ENCODE data around the gene PSD2. TPM values are rescaled to one million over a fixed set of nuclear protein-coding genes. Genes with fewer than 3 reads are reported as not detected.

PSD2 gene
- total RNA-seq, 1 donor from 2014 or later = not detected

DNA sequence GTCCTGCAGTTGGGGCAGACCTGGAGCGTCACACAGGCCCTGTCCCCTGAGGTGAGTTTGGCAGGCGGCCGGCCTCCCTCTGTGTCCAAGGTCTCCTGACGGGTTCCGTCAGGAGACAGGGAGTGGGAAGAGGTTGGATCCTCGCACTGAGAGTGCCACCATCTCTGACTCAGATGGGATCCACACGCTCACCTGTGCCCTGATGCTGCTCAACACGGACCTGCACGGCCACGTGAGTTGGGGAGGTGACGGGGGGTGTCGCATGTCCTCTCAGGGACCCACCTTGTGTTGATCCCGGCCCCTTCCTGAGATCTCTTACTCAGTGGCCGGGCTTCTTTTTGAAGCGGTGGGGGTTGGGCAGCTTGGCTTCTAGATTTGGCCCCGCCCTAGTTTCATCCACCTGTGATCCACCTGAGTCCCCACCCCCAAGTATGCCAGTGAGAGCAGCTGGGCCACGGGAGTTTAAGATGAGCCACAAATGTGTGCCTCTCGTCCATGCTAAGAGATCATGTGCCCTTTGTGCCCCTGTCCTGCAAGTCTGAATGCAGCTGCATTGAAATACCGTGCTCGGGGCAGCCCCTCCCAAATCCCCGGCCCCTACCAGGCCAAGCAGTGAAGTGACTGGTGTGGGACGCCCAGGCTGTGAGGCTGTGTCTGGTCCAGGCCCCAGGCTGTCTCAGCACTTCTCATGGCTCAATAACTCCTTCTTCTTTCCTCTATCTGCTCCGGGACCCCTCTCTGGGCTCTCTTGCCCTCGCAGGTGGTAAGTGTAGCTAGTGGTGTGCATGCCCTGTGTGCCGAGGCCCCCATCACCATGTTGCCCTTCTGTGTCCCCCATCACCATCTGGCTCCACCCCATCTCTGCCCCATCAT, 27.2 kb downstream of the PSD2 start:
- H3K36me3 ChIP-seq = no peaks in the 10 kb centered on the region
- no peak for TF ChIP-seq CTCF (IDR thresholded peaks at IDR 0.05)
- no peak overlapping the region for H3K4me3 ChIP-seq
- intact Hi-C loops (cut with DNase I) = no loop called here
- no peak overlapping the region for H3K27ac ChIP-seq
- H3K9me3 ChIP-seq = peaks cover 0 to 3% of the 10 kb centered on the region in 2 donors
- no peak for DNase-seq (ENCODE audit: low spot score in 2 of 2)
- H3K4me1 ChIP-seq = no peaks in the 10 kb centered on the region
- H3K27me3 ChIP-seq = no peaks in the 10 kb centered on the region

DNA sequence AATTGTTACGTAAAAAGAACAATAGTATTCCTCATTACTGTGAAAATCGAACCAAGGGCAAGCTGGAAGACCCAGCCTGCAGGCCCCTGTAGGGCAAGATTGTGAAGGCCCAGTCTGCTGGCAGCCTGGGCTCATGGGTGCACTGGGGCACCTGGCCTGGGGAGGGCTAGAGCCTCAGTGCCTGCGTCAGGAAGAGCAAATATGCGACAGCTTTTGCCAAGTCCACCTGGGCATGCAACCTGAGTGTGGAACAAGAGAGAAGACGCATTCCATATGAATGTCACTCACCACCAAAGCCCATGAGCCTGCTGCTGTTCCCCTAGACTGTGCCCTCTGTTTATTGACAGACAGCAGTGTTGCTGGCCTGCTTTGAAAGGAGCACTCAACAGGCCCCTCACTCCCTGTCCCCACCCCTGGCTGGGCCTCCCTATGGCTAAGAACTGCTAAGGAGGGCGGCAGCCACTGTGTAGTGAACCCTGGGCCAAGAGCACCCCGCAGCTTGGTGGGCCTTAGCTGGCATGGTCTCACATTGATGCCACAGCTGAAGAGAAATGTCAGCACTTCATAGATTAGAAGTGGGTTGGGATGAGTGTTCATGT, 28.2 kb downstream of the PSD2 start:
- no peak for TF ChIP-seq CTCF (IDR thresholded peaks at IDR 0.05)
- H3K4me3 ChIP-seq = no peak overlapping the region
- intact Hi-C loops (cut with DNase I) = no loop called here
- H3K36me3 ChIP-seq = no peaks in the 10 kb centered on the region
- no peak for DNase-seq (ENCODE audit: low spot score in 2 of 2)
- no peaks in the 10 kb centered on the region for H3K4me1 ChIP-seq
- H3K9me3 ChIP-seq = no peaks in the 10 kb centered on the region
- no peaks in the 10 kb centered on the region for H3K27me3 ChIP-seq
- H3K27ac ChIP-seq = no peak overlapping the region

DNA sequence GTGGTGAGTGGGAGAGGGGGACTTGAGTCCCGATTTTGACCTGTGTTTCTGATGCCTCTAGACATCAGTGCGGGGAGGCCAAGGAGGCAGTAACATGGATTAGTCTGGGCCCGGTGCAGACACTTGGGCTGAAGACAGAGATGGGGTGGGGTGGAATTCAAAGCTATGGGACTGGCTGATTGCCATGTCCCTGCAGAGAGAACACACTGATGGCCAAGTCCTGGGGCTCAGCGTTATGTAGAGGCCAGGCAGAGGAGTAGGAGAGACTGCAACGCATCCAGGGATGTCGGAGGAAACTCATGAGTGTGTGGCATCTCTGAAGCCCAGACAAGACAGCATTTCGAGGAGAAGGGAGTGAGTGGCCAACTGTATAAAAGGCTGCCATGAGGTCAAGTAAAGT, 30.1 kb downstream of the PSD2 start:
- no peak for TF ChIP-seq CTCF (IDR thresholded peaks at IDR 0.05)
- no peaks in the 10 kb centered on the region for H3K9me3 ChIP-seq

GRCh38 chr5:139828207-139828895, 32.7 kb downstream of the PSD2 start:
- intact Hi-C loops (cut with DNase I) = no loop called here
- TF ChIP-seq CTCF (IDR thresholded peaks at IDR 0.05) = no peak
- H3K36me3 ChIP-seq = no peaks in the 10 kb centered on the region
- no peaks in the 10 kb centered on the region for H3K4me1 ChIP-seq
- no peaks in the 10 kb centered on the region for H3K27me3 ChIP-seq
- H3K27ac ChIP-seq = no peak overlapping the region
- H3K4me3 ChIP-seq = no peak overlapping the region
- DNase-seq (ENCODE audit: low spot score in 2 of 2) = no peak
- H3K9me3 ChIP-seq = no peaks in the 10 kb centered on the region

More for the DNA sequence above, 30.1 kb downstream of the PSD2 start:
- no peaks in the 10 kb centered on the region for H3K27me3 ChIP-seq
- no peak for DNase-seq (ENCODE audit: low spot score in 2 of 2)
- H3K27ac ChIP-seq = no peak overlapping the region
- H3K4me3 ChIP-seq = no peak overlapping the region
- intact Hi-C loops (cut with DNase I) = no loop called here
- no peaks in the 10 kb centered on the region for H3K4me1 ChIP-seq
- no peaks in the 10 kb centered on the region for H3K36me3 ChIP-seq

DNA sequence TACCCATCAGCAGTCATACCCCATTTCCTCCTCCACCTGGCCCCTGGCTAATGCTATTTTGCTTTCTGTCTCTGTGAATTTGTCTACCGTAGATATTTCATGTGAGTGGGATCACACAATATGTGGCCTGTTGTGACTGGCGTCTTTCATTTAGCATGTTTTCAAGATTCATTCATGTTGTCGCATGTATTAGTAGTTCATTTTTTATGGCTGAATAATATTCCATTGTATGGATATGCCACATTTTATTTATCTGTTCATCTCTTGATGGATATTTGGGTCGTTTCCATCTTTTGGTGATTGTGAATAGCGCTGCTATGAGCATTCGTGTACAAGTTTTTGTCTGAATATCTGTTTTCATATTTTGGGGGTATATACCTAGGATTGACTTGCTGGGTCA, 33.9 kb downstream of the PSD2 start:
- H3K27me3 ChIP-seq = no peaks in the 10 kb centered on the region
- H3K27ac ChIP-seq = no peak overlapping the region
- no peaks in the 10 kb centered on the region for H3K9me3 ChIP-seq
- no peaks in the 10 kb centered on the region for H3K36me3 ChIP-seq
- no peak for DNase-seq (ENCODE audit: low spot score in 2 of 2)
- H3K4me3 ChIP-seq = no peak overlapping the region
- intact Hi-C loops (cut with DNase I) = no loop called here
- no peak for TF ChIP-seq CTCF (IDR thresholded peaks at IDR 0.05)
- H3K4me1 ChIP-seq = no peaks in the 10 kb centered on the region

Data from ascending aorta (tissue), 2 donors.